IPS DF 4.7 (cell line): Measurements from ENCODE around the gene LARP6.

Experiments used
- DNase-seq: peaks from one replicate; pipeline ENCODE4 v3.0.0-alpha.2; 2013; ENCODE audit warnings: low spot score; ENCODE audit errors: extremely low read depth

LARP6 gene

DNA sequence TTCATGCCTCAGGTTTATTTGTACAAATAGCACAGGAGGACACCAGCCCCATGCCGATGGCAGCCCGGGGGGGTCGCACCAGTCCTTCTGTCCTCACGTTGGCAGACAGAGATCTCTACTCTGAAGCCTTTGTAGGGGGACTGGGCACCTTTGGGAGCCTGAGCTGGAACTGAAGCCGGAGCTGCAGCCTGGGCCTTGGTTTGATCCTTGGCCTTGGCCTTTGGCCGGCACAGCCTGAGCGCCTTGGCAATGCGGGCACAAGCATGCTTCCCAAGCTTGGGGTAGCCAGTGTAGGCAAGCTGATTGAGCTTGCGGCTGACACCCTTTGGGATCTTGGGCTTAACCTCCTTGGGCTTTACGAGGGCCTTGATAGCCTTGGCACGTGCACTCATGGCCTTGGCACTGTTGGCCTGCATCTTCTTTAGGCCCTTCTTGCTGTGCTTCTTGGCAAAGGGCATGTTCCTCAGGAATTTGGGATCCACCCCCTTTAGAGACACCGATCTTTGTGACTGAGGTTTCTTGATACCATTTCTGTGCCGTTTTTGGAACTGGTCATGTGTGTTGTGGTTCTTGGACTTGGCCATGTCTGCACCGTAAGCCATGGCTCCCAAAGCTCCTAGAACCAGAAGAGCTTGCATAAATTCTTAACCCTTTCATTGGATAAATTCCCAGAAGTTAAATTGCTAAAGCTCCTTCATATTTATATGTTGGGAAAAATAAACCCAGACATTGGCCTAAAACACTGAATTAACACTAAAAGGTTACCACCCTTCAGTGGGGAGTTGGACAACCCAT lies 57.2 kb downstream of the LARP6 start:
- DNase-seq, result no peak

DNA sequence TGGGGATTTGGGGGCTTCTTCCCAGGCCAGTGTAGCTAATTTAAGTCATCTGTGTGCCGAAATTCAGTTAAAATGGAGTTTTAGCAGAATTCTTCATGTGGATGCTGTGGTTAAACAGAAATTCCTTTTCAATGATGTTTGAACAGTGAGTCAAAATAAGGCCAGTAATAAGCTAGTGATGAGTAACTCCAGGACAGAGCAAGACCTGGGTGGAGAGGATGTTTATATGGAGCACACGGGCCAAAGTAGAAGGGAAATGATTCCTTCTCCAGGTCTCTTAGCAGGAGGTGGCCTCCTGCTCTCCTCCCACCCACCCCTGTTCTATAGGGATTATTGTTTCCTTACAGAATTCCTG lies 58.7 kb downstream of the LARP6 start:
- DNase-seq, result no peak

DNA sequence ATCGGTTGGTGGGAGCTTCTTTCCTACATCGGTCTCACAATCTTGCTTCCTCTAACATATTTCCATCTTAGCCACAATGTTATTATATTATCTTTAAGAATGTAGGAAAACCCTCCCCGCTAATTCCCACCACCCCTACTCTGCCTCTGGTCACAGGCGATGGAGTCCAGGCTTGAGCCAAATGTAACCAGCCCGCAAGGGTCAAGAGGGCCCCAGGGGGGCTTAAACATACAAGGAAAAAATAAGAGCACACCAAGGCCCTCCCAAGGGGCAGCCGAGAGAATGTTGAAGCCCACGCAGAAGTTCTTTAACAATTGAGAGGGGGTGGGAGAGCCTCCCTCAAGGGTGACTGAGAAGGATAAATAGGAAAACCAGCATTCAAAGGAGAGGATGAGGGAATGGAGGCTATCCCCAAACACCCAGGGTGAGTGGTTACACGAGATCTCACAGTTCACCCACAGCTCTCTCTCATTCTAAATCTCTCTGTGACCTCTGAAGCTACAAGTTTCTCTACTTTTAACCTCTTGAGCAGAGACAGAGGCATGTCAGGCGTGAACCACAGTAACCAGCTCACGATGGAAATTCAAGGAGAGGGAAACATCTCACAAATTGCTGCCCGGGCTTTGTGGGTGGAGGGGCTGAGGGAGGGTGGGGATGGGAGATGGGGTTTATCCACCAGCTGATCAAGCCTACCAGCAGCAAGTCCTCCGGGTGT lies 59.2 kb downstream of the LARP6 start:
- DNase-seq, result no peak

DNA sequence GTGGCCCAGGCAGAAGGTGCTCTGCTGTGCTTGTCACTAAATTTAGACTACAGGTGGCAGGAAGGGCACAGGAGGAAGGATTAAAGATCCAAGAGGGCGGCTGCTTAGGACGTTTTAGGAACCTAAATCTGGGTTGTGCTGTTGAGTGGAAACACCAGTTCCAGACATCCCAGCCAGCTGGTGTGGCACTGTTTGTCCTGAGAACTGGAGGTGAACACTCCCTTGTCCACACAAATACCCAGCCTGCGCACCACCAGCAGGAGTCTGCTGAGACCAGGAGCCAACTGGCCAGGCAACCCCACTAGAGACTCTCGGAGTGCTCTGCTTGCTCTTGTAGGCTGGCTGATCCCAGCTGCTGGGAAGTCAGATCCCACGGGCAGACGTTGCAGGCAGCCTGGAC lies 60.3 kb downstream of the LARP6 start:
- no peak for DNase-seq

- no peak for DNase-seq
These were observed 61.8 kb downstream of the LARP6 start for GRCh38 chr15:70792171-70792573.

GRCh38 chr15:70791259-70791658 lies 62.7 kb downstream of the LARP6 start:
- no peak for DNase-seq

- DNase-seq, result no peak
These were observed 64.7 kb downstream of the LARP6 start for GRCh38 chr15:70789213-70789612.

DNA sequence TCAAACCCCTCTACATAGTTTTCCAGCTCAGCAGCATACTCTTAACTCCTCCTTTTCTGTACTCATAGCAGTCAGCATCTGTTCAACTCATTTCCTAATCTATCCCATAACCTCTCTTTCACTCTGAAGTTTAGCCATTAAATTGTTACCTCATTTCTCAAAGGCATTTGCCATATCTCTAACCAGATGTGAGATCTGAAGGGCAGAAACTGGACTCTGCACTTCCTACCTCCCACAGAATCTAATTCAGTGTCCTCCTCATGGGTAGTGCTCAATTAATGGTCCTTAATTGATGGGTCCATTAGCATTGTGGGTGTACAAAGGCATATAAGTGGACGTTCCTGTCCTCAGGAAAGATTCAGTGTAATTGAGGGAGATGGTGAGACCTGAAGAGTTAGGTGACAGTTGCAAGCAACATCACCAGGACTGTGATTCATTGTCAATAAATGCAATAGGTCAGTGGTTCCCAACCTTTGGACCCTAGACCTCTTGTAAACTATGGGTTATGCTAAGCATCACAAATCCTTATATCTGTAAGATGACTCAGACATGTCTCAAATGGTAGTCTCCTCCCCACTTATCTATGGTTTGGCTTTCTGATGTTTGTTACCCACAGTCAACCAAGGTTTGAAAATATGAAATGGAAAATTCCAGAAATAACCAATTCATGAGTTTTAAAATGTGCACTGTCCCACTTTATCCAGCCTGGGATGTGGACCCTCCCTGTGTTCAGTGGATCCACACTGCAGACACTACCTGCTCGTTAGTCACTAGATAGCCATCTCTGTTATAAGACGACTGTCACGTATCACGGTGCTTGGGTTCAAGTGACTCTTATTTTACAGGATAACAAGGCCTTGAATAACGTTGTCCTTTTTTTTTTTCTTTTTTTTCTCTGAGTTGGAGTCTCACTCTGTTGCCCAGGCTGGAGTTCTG lies 65.6 kb downstream of the LARP6 start:
- DNase-seq, result no peak

GRCh38 chr15:70786996-70787395 lies 67.0 kb downstream of the LARP6 start:
- DNase-seq, result no peak

- no peak for DNase-seq
These were observed 70.3 kb downstream of the LARP6 start for GRCh38 chr15:70783610-70784022.

- DNase-seq, result no peak
These were observed 70.9 kb downstream of the LARP6 start for GRCh38 chr15:70783041-70783440.

DNA sequence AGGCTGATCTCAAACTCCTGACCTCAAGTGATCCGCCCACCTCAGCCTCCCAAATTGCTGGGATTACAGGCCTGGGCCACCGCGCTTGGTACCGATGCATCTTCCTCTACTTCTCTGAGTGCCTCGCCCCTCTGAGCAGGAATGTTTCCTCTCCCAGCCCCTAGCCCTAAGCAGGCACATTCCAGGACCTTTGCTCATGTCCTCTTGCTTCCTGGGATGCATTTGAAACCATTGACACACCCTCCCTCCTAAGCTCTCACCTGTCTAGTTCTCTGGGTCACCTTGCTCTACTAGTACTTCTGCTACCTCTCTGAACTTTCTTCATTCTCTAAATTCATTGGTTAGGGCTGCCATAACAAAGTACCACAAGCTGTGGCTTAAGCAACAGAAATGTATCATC lies 72.7 kb downstream of the LARP6 start:
- no peak for DNase-seq
